Body of pancreas (tissue), 4 donors: ENCODE data around the gene LTC4S. TPM values are rescaled to one million over a fixed set of nuclear protein-coding genes. Genes with fewer than 3 reads are reported as not detected.
"Not testable (repeated sequence)": the region's sequence is repeated elsewhere in the genome, so short reads cannot be mapped to it uniquely, and the experiment has no call there.

ENCODE experiments used
- ATAC-seq: fragments of 150-250 bp; one replicate; pipeline ENCODE4 v1.9.1; 2016
- DNase-seq, 4 donors: peaks; one replicate each; pipeline ENCODE4 v3.0.0-alpha.2; 2019
- H3K27ac ChIP-seq, 4 donors: fragments of 200-600 bp; sonication (generic); 1 replicate in 3 of 4; 2 replicates in 1 of 4; pipeline versions ENCODE4 v1.5.1 to v1.6.1; 2016 to 2019; ENCODE audit warnings: mild to moderate bottlenecking in 1 of 4, mixed read lengths in 1 of 4, moderate library complexity in 1 of 4
- H3K27me3 ChIP-seq, 2 donors: fragments of 200-600 bp; sonication (generic); one replicate each; pipeline ENCODE4 v1.6.0; 2016; ENCODE audit warnings: mild to moderate bottlenecking in 1 of 2
- H3K36me3 ChIP-seq, 2 donors: fragments of 200-600 bp; sonication (generic); replicated peaks in 1 of 2; 2 replicates each; pipeline ENCODE4 v1.5.1; 2016; ENCODE audit warnings: low read depth in 2 of 2; ENCODE audit not compliant: insufficient read depth in 1 of 2
- H3K4me1 ChIP-seq: fragments of 200-600 bp; sonication (generic); one replicate; pipeline ENCODE4 v1.6.0; 2016
- H3K4me3 ChIP-seq, 2 donors: fragments of 200-600 bp; sonication (generic); 1 replicate in 1 of 2; 2 replicates in 1 of 2; pipeline ENCODE4 v1.5.1; 2016 to 2019
- H3K9me3 ChIP-seq, 3 donors: fragments of 200-600 bp; sonication (generic); 1 replicate in 2 of 3; 2 replicates in 1 of 3; pipeline ENCODE4 v1.5.1; 2016
- POLR2A ChIP-seq, 3 donors: fragments of 450-650 bp; IDR thresholded peaks; one replicate each; pipeline ENCODE4 v1.6.1; 2016; ENCODE audit warnings: antibody characterized with exemption in 3 of 3, mild to moderate bottlenecking in 2 of 3
- WGBS, 2 donors: methylation state at CpG; one replicate each; pipeline ENCODE4 v1.1.5; 2017; 5-methylcytosine and 5-hydroxymethylcytosine counted together
- intact Hi-C: fragments of 100-400 bp; cut with DNase I; formaldehyde crosslinking; loops from one replicate; pipeline ENCODE4 v1.15.1; 2023
- total RNA-seq, 2 donors: library from RNA; depleted of rRNA; stranded (reverse); fragments of >200 nt; gene quantifications; one replicate each; pipeline ENCODE4 v1.1.0, GENCODE V29; 2016
- TF ChIP-seq, protein P1 (sequence below), 7 experiments: fragments of 450-650 bp in 4 of 7; fragments of 200-600 bp in 3 of 7; sonication (generic) in 3 of 7; IDR thresholded peaks; one replicate each; pipeline ENCODE4 v1.5.1; 2016 to 2019; ENCODE audit warnings: antibody characterized with exemption in 7 of 7

Gene LTC4S
- total RNA-seq, 2 donors from 2014 or later: 10.6 to 16.2 TPM

- H3K27me3 ChIP-seq: no peaks in the 10 kb centered on the region
- WGBS, 2 donors: 68 to 76% methylated on average over 8 of the region's 8 CpGs
- H3K9me3 ChIP-seq: no peaks in the 10 kb centered on the region
- peaks cover 43 to 50% of the 10 kb centered on the region in 2 donors for H3K36me3 ChIP-seq
- H3K27ac ChIP-seq: no peak overlapping the region
- TF ChIP-seq, protein P1, sequence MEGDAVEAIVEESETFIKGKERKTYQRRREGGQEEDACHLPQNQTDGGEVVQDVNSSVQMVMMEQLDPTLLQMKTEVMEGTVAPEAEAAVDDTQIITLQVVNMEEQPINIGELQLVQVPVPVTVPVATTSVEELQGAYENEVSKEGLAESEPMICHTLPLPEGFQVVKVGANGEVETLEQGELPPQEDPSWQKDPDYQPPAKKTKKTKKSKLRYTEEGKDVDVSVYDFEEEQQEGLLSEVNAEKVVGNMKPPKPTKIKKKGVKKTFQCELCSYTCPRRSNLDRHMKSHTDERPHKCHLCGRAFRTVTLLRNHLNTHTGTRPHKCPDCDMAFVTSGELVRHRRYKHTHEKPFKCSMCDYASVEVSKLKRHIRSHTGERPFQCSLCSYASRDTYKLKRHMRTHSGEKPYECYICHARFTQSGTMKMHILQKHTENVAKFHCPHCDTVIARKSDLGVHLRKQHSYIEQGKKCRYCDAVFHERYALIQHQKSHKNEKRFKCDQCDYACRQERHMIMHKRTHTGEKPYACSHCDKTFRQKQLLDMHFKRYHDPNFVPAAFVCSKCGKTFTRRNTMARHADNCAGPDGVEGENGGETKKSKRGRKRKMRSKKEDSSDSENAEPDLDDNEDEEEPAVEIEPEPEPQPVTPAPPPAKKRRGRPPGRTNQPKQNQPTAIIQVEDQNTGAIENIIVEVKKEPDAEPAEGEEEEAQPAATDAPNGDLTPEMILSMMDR (IDR thresholded peaks at IDR 0.05): no peak
- no peak for TF ChIP-seq POLR2A (IDR thresholded peaks at IDR 0.05)
- intact Hi-C loops: no loop called here
- no peak overlapping the region for H3K4me3 ChIP-seq
- DNase-seq: no peak
- ATAC-seq: no peak
- H3K4me1 ChIP-seq: peaks cover 27% of the 10 kb centered on the region
Measured at GRCh38 chr5:179834120-179834519, 40.3 kb downstream of the LTC4S start.

DNA sequence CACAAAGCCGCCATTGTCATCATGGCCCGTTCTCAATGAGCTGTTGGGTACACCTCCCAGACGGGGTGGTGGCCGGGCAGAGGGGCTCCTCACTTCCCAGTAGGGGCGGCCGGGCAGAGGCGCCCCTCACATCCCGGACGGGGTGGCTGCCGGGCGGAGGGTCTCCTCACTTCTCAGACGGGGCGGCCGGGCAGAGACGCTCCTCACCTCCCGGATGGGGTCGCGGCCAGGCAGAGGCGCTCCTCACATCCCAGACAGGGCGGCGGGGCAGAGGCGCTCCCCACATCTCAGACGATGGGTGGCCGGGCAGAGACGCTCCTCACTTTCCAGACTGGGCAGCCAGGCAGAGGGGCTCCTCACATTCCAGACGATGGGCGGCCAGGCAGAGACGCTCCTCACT, 41.1 kb downstream of the LTC4S start:
- H3K4me3 ChIP-seq, H3K27me3 ChIP-seq, intact Hi-C loops, DNase-seq, H3K27ac ChIP-seq, H3K9me3 ChIP-seq, ATAC-seq: not testable (repeated sequence)
- 97 to 100% methylated on average over 3 to 22 of the region's 28 CpGs for WGBS, 2 donors
- H3K4me1 ChIP-seq: peaks cover 34% of the 10 kb centered on the region
- H3K36me3 ChIP-seq: peaks cover 43 to 46% of the 10 kb centered on the region in 2 donors

DNA sequence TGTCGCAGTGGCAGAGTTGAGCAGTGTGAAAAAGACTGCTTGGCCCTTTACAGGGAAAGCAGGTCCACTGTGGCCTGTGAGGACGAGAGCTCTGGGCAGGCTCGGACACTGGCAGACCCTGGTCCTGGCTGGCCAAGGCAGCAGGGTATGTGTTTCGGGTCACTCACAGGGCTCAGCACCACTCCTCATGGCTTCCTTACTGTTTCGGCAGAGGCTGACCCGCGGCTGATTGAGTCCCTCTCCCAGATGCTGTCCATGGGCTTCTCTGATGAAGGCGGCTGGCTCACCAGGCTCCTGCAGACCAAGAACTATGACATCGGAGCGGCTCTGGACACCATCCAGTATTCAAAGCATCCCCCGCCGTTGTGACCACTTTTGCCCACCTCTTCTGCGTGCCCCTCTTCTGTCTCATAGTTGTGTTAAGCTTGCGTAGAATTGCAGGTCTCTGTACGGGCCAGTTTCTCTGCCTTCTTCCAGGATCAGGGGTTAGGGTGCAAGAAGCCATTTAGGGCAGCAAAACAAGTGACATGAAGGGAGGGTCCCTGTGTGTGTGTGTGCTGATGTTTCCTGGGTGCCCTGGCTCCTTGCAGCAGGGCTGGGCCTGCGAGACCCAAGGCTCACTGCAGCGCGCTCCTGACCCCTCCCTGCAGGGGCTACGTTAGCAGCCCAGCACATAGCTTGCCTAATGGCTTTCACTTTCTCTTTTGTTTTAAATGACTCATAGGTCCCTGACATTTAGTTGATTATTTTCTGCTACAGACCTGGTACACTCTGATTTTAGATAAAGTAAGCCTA, 42.6 kb downstream of the LTC4S start:
- TF ChIP-seq, protein P1 (IDR thresholded peaks at IDR 0.05): no peak
- no peak for TF ChIP-seq POLR2A (IDR thresholded peaks at IDR 0.05)
- Histone ChIP-seq H3K27me3 (no peaks in the 10 kb centered on the region), H3K36me3 (peaks cover 34 to 42% of the 10 kb centered on the region in 2 donors), H3K4me1 (peaks cover 37% of the 10 kb centered on the region), H3K27ac (peak overlapping the region in 1 of 4 donors; percentile 52), H3K9me3 (no peaks in the 10 kb centered on the region), H3K4me3 (no peak overlapping the region)
- 81 to 83% methylated on average over 8 to 19 of the region's 19 CpGs for WGBS, 2 donors
- intact Hi-C loops: no loop called here
- peak in 1 of 4 donors; percentile 37 for DNase-seq
- ATAC-seq: no peak

DNA sequence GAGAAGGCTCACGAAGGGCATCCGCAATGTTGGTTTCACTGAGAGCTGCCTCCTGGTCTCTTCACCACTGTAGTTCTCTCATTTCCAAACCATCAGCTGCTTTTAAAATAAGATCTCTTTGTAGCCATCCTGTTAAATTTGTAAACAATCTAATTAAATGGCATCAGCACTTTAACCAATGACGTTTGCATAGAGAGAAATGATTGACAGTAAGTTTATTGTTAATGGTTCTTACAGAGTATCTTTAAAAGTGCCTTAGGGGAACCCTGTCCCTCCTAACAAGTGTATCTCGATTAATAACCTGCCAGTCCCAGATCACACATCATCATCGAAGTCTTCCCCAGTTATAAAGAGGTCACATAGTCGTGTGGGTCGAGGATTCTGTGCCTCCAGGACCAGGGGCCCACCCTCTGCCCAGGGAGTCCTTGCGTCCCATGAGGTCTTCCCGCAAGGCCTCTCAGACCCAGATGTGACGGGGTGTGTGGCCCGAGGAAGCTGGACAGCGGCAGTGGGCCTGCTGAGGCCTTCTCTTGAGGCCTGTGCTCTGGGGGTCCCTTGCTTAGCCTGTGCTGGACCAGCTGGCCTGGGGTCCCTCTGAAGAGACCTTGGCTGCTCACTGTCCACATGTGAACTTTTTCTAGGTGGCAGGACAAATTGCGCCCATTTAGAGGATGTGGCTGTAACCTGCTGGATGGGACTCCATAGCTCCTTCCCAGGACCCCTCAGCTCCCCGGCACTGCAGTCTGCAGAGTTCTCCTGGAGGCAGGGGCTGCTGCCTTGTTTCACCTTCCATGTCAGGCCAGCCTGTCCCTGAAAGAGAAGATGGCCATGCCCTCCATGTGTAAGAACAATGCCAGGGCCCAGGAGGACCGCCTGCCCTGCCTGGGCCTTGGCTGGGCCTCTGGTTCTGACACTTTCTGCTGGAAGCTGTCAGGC, 43.6 kb downstream of the LTC4S start:
- intact Hi-C loops: no loop called here

More for the DNA sequence above, 43.6 kb downstream of the LTC4S start:
- Histone ChIP-seq H3K27ac (peak overlapping the region in 1 of 4 donors; percentile 52), H3K4me3 (no peak overlapping the region), H3K4me1 (peaks cover 37% of the 10 kb centered on the region), H3K9me3 (no peaks in the 10 kb centered on the region), H3K36me3 (peaks cover 33 to 35% of the 10 kb centered on the region in 2 donors), H3K27me3 (no peaks in the 10 kb centered on the region)
- WGBS, 2 donors: 77 to 83% methylated on average over 5 to 15 of the region's 15 CpGs
- no peak for DNase-seq
- no peak for ATAC-seq
- TF ChIP-seq, protein P1 (IDR thresholded peaks at IDR 0.05): no peak
- TF ChIP-seq POLR2A (IDR thresholded peaks at IDR 0.05): no peak
